DND-41 (cell line): ENCODE results near the gene ADAM33.

Source experiments
- ATAC-seq: fragments of 200-7000 bp; cut with Tn5 transposase; 3 replicates; pipeline ENCODE4 v1.9.1; 2021; ENCODE audit warnings: low read depth; ENCODE audit not compliant: insufficient read depth
- DNase-seq: peaks from one replicate; pipeline ENCODE4 v3.0.0-alpha.2; 2020
- H2AFZ ChIP-seq: 2 replicates; pipeline ENCODE4 v1.6.0; 2012; ENCODE audit warnings: low read depth, low read length
- H3K27ac ChIP-seq: 2 replicates; pipeline ENCODE4 v1.5.1; 2012; ENCODE audit warnings: low read length, inconsistent platforms
- H3K27me3 ChIP-seq: fragments of 200-600 bp; sonication (generic); 2 replicates; pipeline ENCODE4 v1.6.0; 2012; ENCODE audit warnings: low read length, mild to moderate bottlenecking, inconsistent platforms; ENCODE audit not compliant: insufficient read depth, poor library complexity
- H3K36me3 ChIP-seq: 2 replicates; pipeline ENCODE4 v1.5.1; 2012; ENCODE audit warnings: low read length, inconsistent platforms; ENCODE audit not compliant: insufficient read depth
- H3K4me1 ChIP-seq: 2 replicates; pipeline ENCODE4 v1.5.1; 2012; ENCODE audit warnings: mild to moderate bottlenecking, low read length; ENCODE audit not compliant: insufficient read depth
- H3K4me2 ChIP-seq: 2 replicates; pipeline ENCODE4 v1.6.0; 2012; ENCODE audit warnings: mild to moderate bottlenecking, moderate library complexity, low read length, inconsistent platforms; ENCODE audit not compliant: insufficient read depth
- H3K4me3 ChIP-seq, 2 experiments: fragments of 200-600 bp in 1 of 2; shearing (Covaris generic) in 1 of 2; 2 replicates each; pipeline ENCODE4 v1.5.1; 2012 to 2016; ENCODE audit warnings: inconsistent platforms in 2 of 2, low read length in 2 of 2, mild to moderate bottlenecking in 2 of 2, low read depth in 1 of 2, moderate library complexity in 1 of 2
- H3K79me2 ChIP-seq: 2 replicates; pipeline ENCODE4 v1.6.0; 2012; ENCODE audit warnings: low read length, inconsistent platforms; ENCODE audit not compliant: insufficient read depth
- H3K9ac ChIP-seq: 2 replicates; pipeline ENCODE4 v1.6.0; 2012; ENCODE audit warnings: low read depth, mild to moderate bottlenecking, inconsistent platforms, low read length, moderate library complexity
- H3K9me3 ChIP-seq: 2 replicates; pipeline ENCODE4 v1.5.1; 2012; ENCODE audit warnings: low read length, moderate library complexity, mild to moderate bottlenecking, inconsistent platforms; ENCODE audit not compliant: insufficient read depth, severe bottlenecking
- H4K20me1 ChIP-seq: 2 replicates; pipeline ENCODE4 v1.6.0; 2012; ENCODE audit warnings: low read length; ENCODE audit not compliant: insufficient read depth
- EZH2 ChIP-seq: IDR thresholded peaks from 3 replicates; pipeline ENCODE4 v1.6.1; 2012; ENCODE audit warnings: borderline replicate concordance, low read depth, mild to moderate bottlenecking, moderate library complexity, low read length, inconsistent platforms; ENCODE audit not compliant: severe bottlenecking
- TF ChIP-seq, protein P1 (sequence below): IDR thresholded peaks from 2 replicates; pipeline ENCODE4 v1.5.1; 2012; ENCODE audit warnings: borderline replicate concordance, low read length, moderate library complexity, mild to moderate bottlenecking; ENCODE audit not compliant: poor library complexity, severe bottlenecking; ENCODE audit errors: extremely low read depth

The ADAM33 gene, protein sequence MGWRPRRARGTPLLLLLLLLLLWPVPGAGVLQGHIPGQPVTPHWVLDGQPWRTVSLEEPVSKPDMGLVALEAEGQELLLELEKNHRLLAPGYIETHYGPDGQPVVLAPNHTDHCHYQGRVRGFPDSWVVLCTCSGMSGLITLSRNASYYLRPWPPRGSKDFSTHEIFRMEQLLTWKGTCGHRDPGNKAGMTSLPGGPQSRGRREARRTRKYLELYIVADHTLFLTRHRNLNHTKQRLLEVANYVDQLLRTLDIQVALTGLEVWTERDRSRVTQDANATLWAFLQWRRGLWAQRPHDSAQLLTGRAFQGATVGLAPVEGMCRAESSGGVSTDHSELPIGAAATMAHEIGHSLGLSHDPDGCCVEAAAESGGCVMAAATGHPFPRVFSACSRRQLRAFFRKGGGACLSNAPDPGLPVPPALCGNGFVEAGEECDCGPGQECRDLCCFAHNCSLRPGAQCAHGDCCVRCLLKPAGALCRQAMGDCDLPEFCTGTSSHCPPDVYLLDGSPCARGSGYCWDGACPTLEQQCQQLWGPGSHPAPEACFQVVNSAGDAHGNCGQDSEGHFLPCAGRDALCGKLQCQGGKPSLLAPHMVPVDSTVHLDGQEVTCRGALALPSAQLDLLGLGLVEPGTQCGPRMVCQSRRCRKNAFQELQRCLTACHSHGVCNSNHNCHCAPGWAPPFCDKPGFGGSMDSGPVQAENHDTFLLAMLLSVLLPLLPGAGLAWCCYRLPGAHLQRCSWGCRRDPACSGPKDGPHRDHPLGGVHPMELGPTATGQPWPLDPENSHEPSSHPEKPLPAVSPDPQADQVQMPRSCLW

DNA sequence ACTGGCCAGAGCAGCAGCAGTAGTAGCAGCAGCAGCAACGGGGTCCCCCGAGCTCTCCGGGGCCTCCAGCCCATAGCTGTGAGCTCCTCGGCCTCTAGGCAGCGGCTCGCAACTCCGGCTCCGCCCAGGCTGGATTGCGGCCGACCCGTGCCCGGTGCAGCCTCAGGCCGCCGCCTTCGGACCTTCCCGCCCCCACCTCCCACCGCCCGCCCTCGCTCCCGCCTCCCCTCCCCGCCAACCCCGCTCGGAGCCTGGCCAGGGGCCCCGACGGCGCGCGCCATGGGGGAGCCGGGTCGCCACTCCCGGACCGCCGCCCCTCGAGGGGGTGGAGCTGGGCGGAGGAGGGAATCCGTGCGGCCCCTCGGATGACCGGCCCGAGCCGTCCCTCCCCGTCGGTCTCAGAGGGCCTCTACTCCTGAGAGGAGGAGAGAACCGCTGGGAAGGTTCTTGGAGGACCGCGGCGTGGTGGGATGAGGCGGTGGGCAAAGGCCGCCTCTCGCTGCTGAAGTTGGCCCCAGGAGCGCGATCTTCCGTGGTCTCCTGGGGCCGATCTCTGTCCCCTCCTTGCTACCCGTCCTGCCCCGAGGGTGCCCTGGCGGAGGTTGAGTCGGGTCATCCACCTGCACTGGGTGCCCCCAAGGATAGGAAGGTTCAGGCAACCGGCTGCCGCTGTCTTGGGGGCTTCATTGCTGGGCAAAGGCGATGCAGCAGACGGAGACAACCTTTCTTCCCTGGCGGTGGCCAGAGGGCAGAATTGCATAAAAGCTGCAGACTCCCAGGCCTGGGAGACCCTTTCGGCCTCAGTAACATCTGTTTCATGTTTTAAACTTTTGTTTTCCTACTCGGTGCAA, at the start of gene ADAM33:
TSS of gene ADAM33 (minus strand) at position 80 of the 851 bp plus-strand sequence. CDS start at position 74, 6 bp downstream.
- ATAC-seq (no peak), DNase-seq (no peak)
- Histone ChIP-seq H3K36me3 (no peaks in the 10 kb centered on the region), H2AFZ (no peak within 1 kb of the TSS), H3K27me3 (peaks cover 8% of the 10 kb centered on the region), H3K4me1 (no peaks in the 10 kb centered on the region), H3K4me3 (no peak within 1 kb of the TSS), H3K27ac (no peak within 1 kb of the TSS), H3K9ac (no peak within 1 kb of the TSS), H3K4me2 (no peak within 1 kb of the TSS), H3K9me3 (no peaks in the 10 kb centered on the region), H3K79me2 (no peaks in the 10 kb centered on the region), H4K20me1 (no peaks in the 10 kb centered on the region)
- no peak for TF ChIP-seq EZH2
- TF ChIP-seq, protein P1, sequence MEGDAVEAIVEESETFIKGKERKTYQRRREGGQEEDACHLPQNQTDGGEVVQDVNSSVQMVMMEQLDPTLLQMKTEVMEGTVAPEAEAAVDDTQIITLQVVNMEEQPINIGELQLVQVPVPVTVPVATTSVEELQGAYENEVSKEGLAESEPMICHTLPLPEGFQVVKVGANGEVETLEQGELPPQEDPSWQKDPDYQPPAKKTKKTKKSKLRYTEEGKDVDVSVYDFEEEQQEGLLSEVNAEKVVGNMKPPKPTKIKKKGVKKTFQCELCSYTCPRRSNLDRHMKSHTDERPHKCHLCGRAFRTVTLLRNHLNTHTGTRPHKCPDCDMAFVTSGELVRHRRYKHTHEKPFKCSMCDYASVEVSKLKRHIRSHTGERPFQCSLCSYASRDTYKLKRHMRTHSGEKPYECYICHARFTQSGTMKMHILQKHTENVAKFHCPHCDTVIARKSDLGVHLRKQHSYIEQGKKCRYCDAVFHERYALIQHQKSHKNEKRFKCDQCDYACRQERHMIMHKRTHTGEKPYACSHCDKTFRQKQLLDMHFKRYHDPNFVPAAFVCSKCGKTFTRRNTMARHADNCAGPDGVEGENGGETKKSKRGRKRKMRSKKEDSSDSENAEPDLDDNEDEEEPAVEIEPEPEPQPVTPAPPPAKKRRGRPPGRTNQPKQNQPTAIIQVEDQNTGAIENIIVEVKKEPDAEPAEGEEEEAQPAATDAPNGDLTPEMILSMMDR = no peak

DNA sequence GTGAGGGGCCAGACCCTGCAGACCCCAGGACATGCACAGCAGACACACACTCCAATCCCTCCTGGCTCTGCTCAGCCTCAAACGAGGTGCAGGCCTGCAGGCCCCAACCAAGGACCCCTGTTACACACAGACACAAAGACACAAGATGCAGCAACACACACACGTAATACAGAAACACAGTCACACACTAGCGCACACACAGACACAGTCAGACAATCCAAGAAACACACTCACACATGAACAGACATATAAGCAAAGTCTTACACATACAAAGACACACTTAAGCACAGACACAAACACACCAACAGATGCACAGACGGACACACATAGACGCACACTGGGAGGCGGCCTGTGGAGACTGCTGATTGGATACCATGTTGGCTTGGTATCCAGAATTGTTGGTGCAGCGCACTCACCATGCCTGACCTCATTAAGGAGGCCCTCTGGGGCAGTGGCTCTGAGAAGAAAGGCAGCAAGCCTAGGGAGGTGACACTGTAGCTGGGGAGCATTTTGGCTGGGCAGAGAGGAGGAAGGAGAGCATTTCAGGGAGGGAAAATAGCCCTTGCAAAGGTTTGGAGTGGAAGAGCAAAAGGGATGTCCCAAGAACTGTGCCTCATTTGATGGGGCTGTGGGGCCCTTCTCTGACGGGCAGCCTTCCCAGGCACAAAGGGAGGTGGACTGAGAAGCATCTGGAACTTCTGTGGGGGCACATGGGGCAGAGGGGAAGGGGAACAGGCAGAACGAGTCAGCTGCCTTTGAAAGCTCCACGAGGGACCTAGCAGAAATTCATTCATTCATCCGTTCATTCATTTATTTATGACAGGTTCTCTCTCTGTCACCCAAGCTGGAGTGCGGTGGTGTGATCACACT, 49.2 kb upstream of the ADAM33 start:
- no peaks in the 10 kb centered on the region for H3K36me3 ChIP-seq
- no peak overlapping the region for H2AFZ ChIP-seq
- H4K20me1 ChIP-seq = no peaks in the 10 kb centered on the region
- DNase-seq (no peak), ATAC-seq (no peak)
- no peaks in the 10 kb centered on the region for H3K9me3 ChIP-seq
- no peak overlapping the region for H3K4me2 ChIP-seq
- H3K27me3 ChIP-seq = peaks cover 23% of the 10 kb centered on the region
- no peaks in the 10 kb centered on the region for H3K4me1 ChIP-seq
- H3K27ac ChIP-seq = no peak overlapping the region
- no peak overlapping the region for H3K4me3 ChIP-seq
- no peak for TF ChIP-seq EZH2
- TF ChIP-seq, protein P1 = no peak
- H3K79me2 ChIP-seq = no peaks in the 10 kb centered on the region
- H3K9ac ChIP-seq = no peak overlapping the region

DNA sequence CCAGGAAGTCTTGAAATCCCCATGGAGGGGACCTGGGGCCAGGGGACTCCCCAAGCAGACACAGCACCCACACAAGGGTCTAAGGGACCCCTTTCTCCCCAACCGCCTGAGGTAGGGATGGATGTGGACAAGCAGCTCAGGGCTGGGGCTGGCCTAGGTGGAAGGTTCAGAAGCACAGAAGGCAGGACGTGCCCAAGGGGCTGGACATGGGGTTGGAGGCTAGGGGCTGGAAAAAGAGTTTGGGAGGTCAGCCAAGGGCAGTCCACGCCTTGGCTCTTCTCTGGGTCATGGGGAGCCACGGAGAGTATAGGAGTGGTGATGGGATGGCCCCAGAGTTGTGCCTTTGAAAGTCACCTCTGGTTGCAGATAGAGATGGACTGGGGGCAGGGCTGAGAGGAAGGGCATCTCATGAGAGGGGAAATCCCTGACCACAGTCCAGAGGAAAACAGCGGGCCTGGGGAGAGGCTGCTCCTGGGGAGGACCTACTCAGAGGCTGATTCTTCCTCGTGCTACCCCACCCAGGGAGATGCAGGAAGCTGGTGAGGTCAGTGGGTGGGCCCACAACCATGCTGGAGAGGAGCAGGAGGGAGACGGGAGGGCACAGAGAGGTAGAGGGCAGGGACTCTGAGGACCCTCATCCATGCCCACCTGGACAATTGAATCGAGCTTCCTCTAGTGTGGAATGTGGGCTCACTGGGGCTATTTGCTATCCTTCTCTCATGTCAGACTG, 48.2 kb upstream of the ADAM33 start:
- no peak overlapping the region for H3K4me2 ChIP-seq
- no peaks in the 10 kb centered on the region for H3K9me3 ChIP-seq
- no peaks in the 10 kb centered on the region for H4K20me1 ChIP-seq
- H3K4me3 ChIP-seq = no peak overlapping the region
- H3K4me1 ChIP-seq = no peaks in the 10 kb centered on the region
- H3K36me3 ChIP-seq = no peaks in the 10 kb centered on the region
- no peaks in the 10 kb centered on the region for H3K79me2 ChIP-seq
- no peak for DNase-seq
- H3K27ac ChIP-seq = no peak overlapping the region
- H3K9ac ChIP-seq = no peak overlapping the region
- H2AFZ ChIP-seq = no peak overlapping the region
- no peak for ATAC-seq
- peaks cover 23% of the 10 kb centered on the region for H3K27me3 ChIP-seq
- TF ChIP-seq, protein P1 = no peak
- no peak for TF ChIP-seq EZH2
